ENCODE data around the gene IMMP2L.
"Not testable (repeated sequence)": the region's sequence is repeated elsewhere in the genome, so short reads cannot be mapped to it uniquely, and the experiment has no call there.

The IMMP2L gene

DNA sequence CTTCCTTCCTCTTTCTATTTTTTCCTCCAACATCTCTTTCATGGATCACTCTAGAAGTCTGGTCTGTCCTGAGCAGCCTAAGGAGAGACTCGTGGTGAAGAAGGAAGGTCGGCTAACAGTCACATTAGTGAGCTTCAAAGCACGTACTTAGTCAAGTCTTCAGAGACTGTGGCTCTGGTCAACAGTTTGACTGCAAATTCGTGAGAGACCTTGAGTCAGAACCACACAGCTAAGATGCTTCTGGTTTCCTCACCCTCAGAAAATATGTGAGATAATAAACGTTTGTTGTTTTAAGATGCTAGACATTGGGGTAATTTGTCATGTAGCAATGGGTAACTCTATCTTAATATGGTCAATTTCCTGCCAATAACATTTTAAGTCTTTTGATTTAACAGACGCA lies 597.5 kb downstream of the IMMP2L start:
- DNase-seq, result no peak

DNA sequence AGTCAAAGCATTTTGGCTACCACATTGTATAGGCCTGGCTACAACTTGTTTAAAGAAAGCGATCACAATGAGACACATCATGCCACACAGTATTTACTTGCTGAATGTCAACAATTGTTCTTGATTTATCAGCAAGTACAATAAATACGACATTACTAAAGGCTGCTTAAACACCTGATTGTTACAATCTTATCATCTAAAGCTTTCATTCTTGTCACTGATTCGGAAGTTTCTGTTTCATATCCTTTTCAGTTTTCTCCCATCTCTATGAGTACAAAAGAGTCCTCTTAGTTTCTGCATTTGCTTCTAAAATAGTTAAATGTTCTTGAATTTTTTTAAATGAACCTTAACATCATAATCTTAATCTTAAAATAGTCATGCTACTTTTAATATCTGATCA lies 599.5 kb downstream of the IMMP2L start:
- DNase-seq, result no peak

DNA sequence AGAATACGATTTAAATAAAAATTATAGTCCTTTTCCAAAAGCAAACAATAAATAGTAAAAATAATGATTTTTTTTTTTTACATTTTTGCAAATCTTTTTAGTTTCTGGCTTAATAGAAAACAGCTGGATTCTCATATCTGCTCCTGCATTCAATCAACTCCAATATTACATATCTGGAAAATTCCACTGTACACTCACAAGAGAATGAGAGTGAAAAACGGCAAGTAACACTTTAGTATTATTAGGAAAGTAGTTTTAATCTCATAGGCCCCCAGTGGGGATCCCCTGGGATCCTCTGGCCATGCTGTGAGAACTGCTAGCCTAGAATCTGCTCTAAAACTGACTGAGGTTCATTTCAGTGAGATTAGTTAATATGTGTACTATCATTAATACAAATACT lies 599.9 kb downstream of the IMMP2L start:
- DNase-seq, result no peak

DNA sequence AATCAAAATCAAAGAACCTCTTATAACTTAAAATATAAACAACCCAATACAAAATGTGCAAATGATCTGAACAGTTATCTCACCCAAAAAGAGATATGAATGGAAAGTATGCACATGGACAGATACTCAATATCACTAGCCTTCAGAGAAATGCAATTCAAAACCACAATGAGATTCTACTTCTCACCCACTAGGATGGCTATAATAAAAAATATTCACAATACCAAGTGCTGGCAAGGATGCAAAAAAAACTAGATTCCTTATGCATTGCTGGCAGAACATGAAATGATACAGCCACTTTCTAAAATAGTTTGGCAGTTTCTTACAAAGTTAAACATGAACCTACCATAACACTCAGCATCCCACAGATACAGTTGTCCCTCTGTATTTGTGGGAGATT lies 601.5 kb downstream of the IMMP2L start:
- no peak for DNase-seq

DNA sequence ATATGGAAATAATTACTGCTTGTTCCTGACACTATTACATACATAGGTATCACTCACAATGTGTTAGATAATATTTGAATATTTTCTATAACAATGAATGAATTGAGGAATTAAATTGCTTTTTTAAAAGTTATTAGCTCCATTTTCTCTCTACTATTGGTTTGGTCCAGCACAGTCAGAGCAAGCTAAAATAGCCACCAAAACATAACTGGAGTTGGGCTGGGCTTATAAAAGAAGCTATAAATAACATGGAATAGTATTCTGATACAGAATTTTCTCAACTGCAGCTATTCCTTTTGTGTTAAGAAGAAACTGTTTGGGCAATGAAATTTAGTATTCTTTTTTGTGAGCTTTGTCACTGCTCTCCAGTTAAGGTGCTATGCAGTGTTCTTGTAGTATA lies 614.0 kb downstream of the IMMP2L start:
- no peak for DNase-seq

DNA sequence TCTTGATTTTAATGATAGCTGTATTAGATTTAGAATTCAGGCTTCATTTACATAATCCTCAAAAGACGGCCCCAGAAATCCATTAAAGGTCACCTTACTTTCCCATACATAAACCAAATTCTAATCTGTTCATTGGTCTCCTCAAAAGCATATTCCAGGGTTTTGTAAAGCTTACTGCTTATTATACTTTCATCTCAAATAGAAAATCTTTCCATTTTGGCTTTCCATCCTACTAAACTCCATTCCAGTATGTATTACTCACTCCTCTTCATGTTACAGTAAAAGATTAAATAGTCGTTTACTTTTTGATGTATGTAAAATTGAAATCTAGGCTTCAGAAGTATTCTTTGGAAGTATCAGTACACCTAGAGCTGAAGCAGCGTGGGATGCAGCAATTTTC lies 614.9 kb downstream of the IMMP2L start:
- no peak for DNase-seq

DNA sequence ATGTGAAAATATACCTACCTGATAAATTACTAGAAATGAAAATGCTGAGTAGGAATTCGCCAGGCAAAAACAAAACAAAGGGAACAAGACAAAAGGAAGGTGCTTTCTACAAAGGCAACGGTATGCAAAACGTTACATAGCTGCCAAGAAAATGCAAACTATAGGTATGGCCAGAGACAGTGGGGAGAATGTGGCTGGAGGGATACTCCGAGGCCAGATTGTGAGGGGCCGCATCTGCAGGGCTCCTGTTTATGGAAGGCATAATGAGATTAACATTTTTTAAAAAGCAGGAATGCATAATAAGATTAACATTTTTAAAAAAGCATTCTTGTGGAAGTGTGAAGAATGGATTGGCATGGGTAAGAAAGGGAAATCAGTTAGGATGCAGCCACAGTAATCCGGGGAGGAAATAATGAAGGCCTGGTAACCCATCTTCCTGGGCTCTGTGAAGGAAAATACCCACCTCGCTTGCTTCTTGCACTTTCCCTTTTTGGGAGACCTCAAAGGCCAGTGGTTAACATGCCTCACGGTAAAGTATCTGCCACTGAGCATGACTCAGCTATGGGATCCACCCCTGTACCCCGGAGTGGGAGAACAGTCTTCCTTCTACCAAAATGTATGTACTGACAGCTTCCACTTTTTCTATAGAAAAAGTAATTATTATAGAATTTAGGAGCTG lies 617.2 kb downstream of the IMMP2L start:
- no peak for DNase-seq

DNA sequence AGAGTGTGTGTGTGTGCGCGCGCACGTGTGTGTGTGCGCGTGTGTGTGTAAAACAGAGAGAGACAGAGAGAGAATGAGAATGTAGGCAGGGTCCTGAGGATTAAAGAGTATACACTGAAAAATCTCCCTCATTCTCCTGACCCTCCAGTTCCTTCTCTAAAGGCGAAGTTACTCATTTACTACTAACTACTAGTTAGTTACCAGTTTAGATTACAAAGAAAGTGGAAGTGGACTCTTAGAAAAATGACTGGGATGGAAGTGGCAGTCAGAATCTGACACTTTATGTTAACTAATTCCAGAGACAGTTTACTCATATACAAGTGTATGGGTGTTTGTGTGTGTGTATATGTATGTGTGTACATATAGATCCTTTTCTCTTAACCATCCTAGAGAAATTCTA lies 617.8 kb downstream of the IMMP2L start:
- DNase-seq, result no peak

DNA sequence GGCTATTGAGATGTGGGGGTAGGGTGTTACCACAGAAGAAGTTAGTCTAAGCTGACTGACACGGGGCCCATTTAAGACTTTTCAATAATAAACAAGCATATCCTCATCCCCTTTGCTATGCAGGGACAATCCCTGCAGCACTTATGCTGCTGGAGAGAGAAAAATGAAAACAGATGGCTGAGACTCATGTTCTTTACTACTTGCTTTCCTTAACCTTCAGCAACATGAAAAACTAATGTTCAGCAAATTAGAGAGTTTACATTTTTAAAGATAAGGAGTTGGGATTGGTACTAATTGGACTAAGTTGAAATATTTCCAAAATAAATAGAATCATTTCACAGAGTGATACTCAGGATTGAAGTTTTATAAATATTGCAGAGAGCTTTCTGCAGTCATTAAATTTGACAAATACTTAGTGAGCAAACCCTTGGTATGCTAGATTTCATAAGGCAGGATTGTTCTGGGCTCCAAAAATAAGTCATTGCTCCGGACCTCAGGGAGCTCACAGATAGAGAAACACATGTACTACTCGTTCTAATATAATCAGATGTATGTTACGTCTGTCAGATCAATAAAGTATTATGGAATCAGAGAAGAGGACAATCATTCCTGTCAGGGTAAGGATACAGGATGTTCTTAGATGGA lies 618.5 kb downstream of the IMMP2L start:
- no peak for DNase-seq

DNA sequence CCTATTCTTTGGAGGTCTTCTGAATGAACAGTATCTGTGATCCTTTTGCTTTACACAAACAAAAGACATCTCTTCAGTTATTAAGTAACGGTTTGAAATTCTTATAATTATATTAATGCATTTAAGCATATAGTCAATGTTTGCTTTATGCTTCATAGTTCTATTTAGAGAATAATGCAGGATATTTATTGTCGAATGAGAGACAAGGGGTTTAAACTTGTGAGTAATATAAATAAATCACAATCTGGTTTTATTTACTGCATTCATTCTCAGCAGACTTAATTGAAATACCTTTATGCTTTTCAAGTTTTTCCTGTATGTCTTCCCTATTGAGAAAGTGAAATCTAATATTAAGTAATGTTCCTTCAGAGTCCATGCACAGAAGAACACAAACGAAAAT lies 620.9 kb downstream of the IMMP2L start:
- DNase-seq, result no peak

DNA sequence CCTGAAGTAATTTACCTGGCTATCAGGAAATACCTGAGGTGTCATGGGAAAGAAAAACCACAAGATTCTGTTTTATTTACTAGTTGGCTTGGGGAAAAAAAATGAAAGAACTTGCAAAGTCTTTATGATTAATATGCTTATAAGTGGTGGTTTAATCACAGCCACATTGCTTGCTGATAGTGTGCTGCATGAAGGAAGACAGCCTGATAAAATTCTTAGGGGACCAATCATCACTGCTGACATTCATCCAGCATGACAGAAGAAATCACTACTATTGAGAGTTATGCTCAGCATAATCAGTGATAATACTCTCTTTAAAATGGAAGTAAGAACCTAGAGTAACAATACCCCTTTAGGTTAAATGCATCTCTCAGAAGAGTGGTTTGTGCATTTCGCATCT lies 621.5 kb downstream of the IMMP2L start:
- DNase-seq, result no peak

DNA sequence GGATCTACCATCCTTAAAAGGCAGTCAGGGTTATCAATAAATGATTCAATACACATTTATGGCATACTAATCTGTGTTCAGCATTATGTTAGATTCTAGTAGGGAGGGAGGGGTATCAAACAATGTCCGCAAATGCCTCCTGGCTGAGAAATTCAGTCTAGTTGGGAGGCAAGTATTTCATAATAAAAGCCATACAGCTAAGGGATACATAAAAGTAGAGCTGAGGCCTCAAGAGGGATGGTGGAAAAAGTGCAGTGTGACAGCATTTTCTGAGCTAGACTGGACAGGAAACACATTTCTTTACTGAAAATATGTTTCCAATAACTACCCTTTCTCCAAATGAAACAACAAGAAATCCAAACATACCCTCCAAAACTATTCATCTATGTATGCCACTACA lies 624.1 kb downstream of the IMMP2L start:
- no peak for DNase-seq

DNA sequence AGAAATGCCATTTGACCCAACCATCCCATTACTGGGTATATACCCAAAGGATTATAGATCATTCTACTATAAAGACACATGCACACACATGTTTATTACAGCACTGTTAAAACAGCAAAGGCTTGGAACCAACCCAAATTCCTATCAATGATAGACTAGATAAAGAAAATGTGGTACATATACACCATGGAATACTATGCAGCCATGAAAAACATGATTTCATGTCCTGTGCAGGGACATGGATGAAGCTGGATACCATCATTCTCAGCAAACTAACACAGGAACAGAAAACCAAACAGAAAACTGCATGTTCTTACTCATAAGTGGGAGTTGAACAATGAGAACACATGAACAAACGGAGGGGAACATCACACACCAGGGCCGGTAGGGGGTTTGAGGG lies 625.6 kb downstream of the IMMP2L start:
- DNase-seq, result not testable (repeated sequence)

DNA sequence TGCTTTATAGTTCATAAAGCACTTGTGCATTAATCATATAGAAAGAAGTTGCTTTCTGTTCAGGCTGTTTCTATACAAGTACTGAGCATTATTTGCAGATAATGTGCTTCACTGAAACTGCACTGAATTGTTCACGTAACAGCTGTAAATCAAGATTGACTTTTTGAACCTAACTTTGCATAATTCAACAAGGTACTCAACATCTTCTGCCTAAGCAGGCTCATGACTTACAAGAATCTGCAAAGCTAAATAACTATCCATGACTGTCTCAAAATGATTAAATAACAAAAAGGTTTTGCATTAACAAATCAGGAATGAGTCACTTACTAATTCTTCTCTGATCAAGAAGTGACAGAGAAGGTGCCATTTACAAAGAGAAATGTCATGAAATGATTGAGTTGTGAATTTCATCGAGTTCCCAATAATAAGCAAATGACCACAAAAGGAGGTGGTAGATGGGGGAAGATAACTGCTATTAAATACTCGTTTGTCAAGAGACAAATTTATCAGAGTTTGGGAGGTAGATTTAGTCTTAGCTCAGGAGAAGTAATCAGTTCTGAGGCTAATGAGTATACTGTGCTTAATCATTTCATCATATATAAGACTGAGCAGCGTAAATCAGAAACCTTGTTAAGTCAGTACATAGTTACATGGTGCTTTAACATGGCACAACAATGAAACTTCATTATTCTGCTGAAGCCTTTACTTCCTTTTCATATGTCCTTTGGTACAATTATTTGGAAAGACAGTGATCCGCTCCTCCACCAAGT lies 632.6 kb downstream of the IMMP2L start:
- no peak for DNase-seq

DNA sequence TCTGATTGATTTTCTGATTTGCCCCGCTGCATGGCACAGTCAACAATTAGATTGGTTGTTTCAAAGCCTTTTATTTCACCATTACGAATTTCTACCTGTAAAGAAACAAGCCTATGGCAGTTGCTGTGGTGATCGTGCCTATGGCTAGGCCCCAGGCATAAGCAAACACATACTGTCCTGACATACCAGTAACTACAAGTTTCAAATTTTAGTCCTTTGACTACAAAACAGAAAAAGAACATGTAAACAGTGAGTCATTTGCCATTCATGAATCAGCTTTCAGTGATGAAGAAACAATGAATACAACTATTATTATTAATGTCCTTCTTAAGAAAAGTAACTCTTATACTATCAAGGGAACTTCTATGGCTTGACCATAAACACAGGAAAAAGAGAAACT lies 639.4 kb downstream of the IMMP2L start:
- no peak for DNase-seq

DNA sequence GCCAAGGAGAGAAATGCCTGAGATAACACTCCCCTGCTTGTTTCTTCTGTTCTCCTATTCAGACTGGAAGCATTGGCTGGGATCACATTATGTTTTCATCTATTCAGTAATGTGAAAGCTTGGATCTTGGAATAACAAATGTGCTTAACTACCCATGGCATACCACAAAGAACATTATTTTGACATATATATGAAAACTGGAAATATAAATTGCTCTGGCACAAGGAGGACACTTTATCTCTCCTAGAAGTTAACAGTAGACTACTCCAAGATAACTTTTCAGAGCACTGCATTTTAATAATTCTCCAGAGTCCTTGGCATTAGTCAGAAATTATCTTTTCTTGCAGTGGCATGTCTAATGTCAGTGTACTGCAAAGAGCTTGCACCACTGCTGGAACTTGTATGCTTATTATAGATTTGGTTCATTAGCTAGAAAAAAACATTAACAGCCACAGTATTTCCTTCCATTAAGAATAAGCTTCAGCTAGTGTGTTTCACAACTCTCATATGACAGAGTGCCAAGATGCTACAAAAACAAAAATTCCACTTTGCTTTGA lies 640.6 kb downstream of the IMMP2L start:
- no peak for DNase-seq

DNA sequence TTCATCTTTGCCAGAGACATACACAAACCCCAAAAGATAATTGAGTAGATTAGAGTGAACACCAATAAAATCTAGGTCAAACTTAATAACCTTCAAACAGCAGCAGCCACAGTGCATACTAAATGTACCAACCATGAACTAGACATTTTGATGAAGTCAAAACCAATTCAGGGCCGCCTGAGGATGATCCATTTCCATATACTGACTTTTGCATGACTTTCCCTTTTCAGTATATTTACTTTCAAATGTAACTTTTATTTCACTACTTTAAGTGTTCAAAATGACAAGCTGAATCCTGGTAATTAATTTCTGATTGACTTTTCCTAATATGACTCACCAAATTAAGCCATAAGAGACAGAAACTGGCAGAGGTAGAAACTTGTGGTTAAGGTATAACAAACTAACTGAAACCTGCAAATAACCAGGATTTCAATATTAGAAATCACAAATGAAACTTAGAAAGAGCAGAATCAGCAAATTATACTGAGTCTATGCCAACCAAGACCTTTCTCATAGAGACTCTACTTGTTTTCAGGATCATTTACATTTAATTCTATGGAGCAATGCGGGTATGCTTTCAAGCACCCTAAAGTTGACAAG lies 643.2 kb downstream of the IMMP2L start:
- no peak for DNase-seq

DNA sequence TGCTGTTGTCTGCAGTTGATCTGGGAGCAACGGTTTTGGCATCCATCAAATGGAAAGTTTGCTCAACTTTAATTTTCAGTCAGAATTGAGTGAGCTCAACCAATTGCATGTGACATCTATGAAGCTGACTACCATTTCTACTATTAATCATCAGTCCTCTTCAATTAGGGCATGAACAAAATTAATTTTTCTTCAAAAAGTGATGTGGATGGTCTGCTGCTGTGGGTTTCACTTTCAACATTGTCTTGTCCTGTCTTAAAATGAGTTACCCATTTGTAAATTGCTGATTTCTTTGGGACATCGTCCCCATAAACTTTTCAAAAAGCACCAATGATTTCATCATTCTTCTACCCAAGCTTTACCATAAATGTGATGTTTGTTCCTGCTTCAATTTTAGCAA lies 648.0 kb downstream of the IMMP2L start:
- no peak for DNase-seq

DNA sequence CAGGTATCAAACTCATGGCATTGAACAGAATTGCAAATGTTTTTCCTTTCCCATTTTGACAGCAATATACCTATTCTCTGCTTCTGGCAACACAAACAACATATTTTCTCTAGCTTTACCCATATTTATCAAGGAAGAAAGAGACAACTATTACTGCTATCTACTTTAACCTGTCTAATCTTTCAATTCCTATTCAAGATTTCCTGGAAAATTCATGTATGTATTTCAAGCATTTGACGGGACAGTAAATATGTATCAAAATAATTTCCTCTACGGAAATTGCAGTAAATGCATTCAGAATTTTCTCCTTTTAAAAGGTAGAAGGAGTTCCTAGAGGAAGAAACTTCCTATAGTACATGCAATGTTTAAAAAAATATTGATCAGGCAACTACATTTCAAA lies 650.7 kb downstream of the IMMP2L start:
- DNase-seq, result no peak

DNA sequence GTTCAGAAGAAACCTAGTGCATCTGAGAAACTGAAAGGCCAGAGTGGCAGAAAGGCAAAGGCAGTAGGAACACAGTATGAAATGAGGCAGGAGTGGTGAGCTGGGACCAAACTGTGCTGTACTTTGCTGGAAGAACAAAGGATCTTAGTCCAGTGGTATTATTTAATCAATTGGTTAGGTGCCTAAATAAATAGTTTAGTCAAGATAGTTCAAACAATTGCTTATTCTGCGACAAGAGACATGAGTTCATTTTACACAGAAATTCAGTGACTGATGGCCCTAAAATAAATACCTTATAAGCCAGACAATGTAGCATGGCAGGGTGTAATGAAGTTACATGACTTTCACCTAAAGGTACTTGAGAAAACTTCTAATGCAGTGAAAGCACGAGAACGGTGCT lies 653.2 kb downstream of the IMMP2L start:
- DNase-seq, result no peak

DNA sequence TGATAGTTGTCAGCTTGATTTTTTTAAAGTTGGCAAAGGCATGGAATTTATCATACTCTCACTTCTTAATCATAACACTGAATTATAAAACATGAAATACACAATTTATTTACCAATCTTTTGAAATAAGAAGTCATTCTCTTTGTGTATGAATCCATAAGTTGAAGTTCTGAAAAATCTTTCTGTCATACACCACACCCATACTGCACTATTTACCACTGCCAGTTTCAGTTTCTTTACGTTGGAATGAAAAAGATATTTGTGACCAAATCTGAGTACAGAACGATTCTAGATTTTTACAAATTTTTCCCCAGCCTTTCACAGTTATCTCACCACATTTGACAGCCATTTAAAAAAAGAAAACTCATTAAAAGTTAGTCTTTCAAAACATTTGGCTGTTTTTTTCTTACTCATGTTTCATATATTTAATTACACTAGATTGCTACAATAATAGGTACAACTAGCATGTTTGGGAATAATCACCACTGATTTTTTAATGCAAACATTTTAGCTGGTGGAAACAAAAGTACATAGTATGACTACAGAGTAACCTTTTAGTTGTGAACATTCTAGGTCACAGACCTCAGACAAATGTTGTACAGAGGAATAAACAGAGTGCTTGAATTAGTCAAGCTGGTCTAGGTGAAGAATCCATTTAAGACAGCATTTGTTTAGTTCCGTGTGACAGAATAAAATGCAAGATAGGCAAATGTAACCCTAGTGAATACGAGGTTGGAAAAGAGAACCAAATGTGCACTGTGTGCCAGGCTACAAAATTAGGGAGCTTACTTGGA lies 656.3 kb downstream of the IMMP2L start:
- no peak for DNase-seq

DNA sequence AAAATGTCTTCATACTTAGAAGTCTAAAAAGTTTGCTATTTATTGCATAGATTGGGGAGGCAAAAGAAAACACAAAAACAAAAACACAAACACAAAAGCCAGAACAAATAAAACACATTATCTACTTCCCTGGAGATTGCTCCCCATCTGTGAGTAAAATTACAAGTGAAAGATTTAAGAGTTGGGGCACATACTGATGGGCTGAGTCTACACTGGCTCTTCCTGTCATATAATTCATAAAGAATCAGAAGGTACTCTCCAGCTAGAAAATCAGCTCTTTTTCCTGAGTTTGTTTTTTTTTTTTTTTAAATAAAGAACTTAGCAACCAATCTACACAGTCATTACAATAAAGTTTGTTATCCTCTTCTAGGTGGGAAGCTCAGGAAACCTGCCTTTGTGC lies 663.8 kb downstream of the IMMP2L start:
- no peak for DNase-seq

DNA sequence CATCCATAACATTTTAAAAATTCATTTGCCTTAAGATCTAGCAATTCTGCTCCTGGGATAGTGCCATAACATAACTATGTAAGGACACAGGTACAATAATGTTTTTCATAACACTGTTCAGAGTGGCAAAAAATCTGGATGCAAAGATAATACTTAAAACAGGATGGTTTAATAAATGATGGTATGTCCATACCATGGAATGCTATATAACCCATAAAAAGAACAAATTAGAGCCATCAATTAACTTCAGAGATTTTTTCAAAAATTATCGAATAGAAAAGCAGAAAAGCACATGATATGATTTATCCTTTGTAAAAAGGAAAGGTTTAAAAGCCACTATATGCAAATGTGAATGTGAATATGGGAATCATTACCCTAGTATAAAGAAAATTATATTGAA lies 664.8 kb downstream of the IMMP2L start:
- DNase-seq, result no peak

Measured in activated gamma-delta T cell (primary cell).